Ovary (tissue), 3 donors: ENCODE measurements around the gene OSBPL8.

Source experiments
- EP300 ChIP-seq: sonication (generic); formaldehyde crosslinking; IDR thresholded peaks from one replicate; pipeline ENCODE4 v1.6.1; 2017; ENCODE audit warnings: antibody characterized with exemption
- POLR2A ChIP-seq: fragments of 450-650 bp; IDR thresholded peaks from one replicate; pipeline ENCODE4 v1.6.1; 2017; ENCODE audit warnings: antibody characterized with exemption, mild to moderate bottlenecking, moderate library complexity
- TF ChIP-seq, protein P1 (sequence below), 3 donors: fragments of 450-650 bp in 2 of 3; fragments of 200-600 bp in 1 of 3; IDR thresholded peaks; one replicate each; pipeline versions ENCODE4 v1.5.1 to v1.8.0; 2016 to 2022; ENCODE audit warnings: antibody characterized with exemption in 3 of 3, mild to moderate bottlenecking in 1 of 3
- donor health status: DM: no; HTN: no; CAD: no.

DNA sequence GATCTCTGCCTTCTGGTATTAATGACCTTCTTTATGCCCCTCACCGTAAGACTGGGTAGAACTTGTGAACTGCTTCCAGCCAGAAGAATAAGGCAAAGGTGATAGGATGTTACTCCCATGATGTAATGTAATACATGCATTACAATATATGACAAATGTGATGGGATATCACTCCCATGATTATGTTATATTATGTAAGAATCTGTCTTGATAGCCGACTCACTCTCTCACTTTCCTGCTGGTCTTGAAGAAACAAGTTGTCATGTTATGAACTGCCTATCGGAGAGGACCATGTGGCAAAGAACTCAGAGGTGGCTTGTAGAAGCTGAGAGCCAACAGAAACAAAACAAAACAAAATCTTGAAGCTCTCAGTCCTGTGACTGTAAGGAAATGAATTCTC lies 30.6 kb upstream of the OSBPL8 start:
- TF ChIP-seq, protein P1, sequence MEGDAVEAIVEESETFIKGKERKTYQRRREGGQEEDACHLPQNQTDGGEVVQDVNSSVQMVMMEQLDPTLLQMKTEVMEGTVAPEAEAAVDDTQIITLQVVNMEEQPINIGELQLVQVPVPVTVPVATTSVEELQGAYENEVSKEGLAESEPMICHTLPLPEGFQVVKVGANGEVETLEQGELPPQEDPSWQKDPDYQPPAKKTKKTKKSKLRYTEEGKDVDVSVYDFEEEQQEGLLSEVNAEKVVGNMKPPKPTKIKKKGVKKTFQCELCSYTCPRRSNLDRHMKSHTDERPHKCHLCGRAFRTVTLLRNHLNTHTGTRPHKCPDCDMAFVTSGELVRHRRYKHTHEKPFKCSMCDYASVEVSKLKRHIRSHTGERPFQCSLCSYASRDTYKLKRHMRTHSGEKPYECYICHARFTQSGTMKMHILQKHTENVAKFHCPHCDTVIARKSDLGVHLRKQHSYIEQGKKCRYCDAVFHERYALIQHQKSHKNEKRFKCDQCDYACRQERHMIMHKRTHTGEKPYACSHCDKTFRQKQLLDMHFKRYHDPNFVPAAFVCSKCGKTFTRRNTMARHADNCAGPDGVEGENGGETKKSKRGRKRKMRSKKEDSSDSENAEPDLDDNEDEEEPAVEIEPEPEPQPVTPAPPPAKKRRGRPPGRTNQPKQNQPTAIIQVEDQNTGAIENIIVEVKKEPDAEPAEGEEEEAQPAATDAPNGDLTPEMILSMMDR (IDR thresholded peaks at IDR 0.05), result no peak
- TF ChIP-seq EP300 (no peak), POLR2A (no peak)
